WTC11 (cell line): Measurements from ENCODE around the gene PEX7. TPM values are rescaled to one million over a fixed set of nuclear protein-coding genes. Genes with fewer than 3 reads are reported as not detected.

Experiments
- ATAC-seq: fragments of 200-7000 bp; cut with Tn5 transposase; 2 replicates; pipeline ENCODE4 v1.10.0; 2021; ENCODE audit warnings: mild to moderate bottlenecking, moderate library complexity
- CTCF ChIA-PET: fragments of 300-600 bp; sonication (Branson Sonifier 250); formaldehyde crosslinking; loops from one replicate; lab custom pipeline; 2021; ENCODE audit warnings: antibody characterized with exemption; lab: Charles Lee
- POLR2A ChIA-PET: fragments of 350-600 bp; sonication (Branson Sonifier 250); formaldehyde crosslinking; loops from one replicate; lab custom pipeline; 2021; ENCODE audit warnings: antibody characterized with exemption; lab: Charles Lee
- DNase-seq: peaks from one replicate; pipeline ENCODE4 v3.0.0; 2021; ENCODE audit warnings: low spot score
- H3K27ac Mint-ChIP-seq: 2 replicates; pipeline ENCODE4 v1.8.0; 2021; ENCODE audit warnings: mixed read lengths
- H3K27me3 Mint-ChIP-seq: 2 replicates; pipeline ENCODE4 v1.8.0; 2021; ENCODE audit warnings: low read depth, mild to moderate bottlenecking, moderate library complexity, mixed read lengths
- H3K36me3 Mint-ChIP-seq: 2 replicates; pipeline ENCODE4 v1.8.0; 2021; ENCODE audit warnings: mixed read lengths
- H3K4me1 Mint-ChIP-seq: 2 replicates; pipeline ENCODE4 v1.8.0; 2022; ENCODE audit warnings: mixed read lengths
- H3K4me3 Mint-ChIP-seq: 2 replicates; pipeline ENCODE4 v1.8.0; 2021; ENCODE audit warnings: mild to moderate bottlenecking, moderate library complexity, mixed read lengths
- H3K9me3 Mint-ChIP-seq: 2 replicates; pipeline ENCODE4 v1.8.0; 2021; ENCODE audit warnings: mixed read lengths
- ATF1 ChIP-seq: sonication (generic); formaldehyde crosslinking; IDR thresholded peaks from 2 replicates; pipeline ENCODE4 v1.8.1; 2023; ENCODE audit warnings: mild to moderate bottlenecking, moderate library complexity, missing genetic modification reagents
- CREM ChIP-seq: sonication (generic); formaldehyde crosslinking; IDR thresholded peaks from 2 replicates; pipeline ENCODE4 v1.8.1; 2022; ENCODE audit warnings: mild to moderate bottlenecking, missing genetic modification reagents, moderate library complexity
- EMX1 ChIP-seq: fragments of 250-450 bp; sonication (Bioruptor Pico); IDR thresholded peaks from 2 replicates; pipeline ENCODE4 v1.8.0; 2021; ENCODE audit warnings: mild to moderate bottlenecking
- FOXP1 ChIP-seq: sonication (generic); formaldehyde crosslinking; IDR thresholded peaks from 2 replicates; pipeline ENCODE4 v1.8.0; 2022; ENCODE audit warnings: missing genetic modification reagents, mild to moderate bottlenecking, moderate library complexity, borderline replicate concordance
- FOXP4 ChIP-seq: sonication (generic); formaldehyde crosslinking; IDR thresholded peaks from 2 replicates; pipeline ENCODE4 v1.8.0; 2022; ENCODE audit warnings: mild to moderate bottlenecking, missing genetic modification reagents
- HMGXB4 ChIP-seq: sonication (generic); formaldehyde crosslinking; IDR thresholded peaks from 2 replicates; pipeline ENCODE4 v1.8.1; 2023; ENCODE audit warnings: mild to moderate bottlenecking, moderate library complexity, missing genetic modification reagents
- KAT7 ChIP-seq: sonication (generic); formaldehyde crosslinking; IDR thresholded peaks from 2 replicates; pipeline ENCODE4 v1.8.1; 2023; ENCODE audit warnings: missing genetic modification reagents, mild to moderate bottlenecking, borderline replicate concordance
- MXD4 ChIP-seq: fragments of 250-450 bp; sonication (Bioruptor Pico); IDR thresholded peaks from 2 replicates; pipeline ENCODE4 v1.8.0; 2021; ENCODE audit warnings: mild to moderate bottlenecking, moderate library complexity, borderline replicate concordance
- NR1H2 ChIP-seq: sonication (generic); formaldehyde crosslinking; IDR thresholded peaks from 2 replicates; pipeline ENCODE4 v1.9.0; 2021; ENCODE audit warnings: mild to moderate bottlenecking, moderate library complexity, missing genetic modification reagents
- NR3C1 ChIP-seq: sonication (generic); formaldehyde crosslinking; conservative IDR thresholded peaks from 2 replicates; pipeline ENCODE4 v1.8.1; 2023; ENCODE audit warnings: low read depth, mild to moderate bottlenecking, missing genetic modification reagents
- PRDM15 ChIP-seq: sonication (generic); formaldehyde crosslinking; IDR thresholded peaks from 2 replicates; pipeline ENCODE4 v1.8.0; 2022; ENCODE audit warnings: missing genetic modification reagents
- PRRX2 ChIP-seq: fragments of 250-450 bp; sonication (Bioruptor Pico); IDR thresholded peaks from 2 replicates; pipeline ENCODE4 v1.8.0; 2021; ENCODE audit warnings: mild to moderate bottlenecking
- RORB ChIP-seq: fragments of 250-450 bp; sonication (Bioruptor Pico); IDR thresholded peaks from 2 replicates; pipeline ENCODE4 v1.9.0; 2021; ENCODE audit warnings: mild to moderate bottlenecking
- SP1 ChIP-seq: sonication (generic); formaldehyde crosslinking; conservative IDR thresholded peaks from 2 replicates; pipeline ENCODE4 v1.8.1; 2022; ENCODE audit warnings: missing genetic modification reagents
- TCF7 ChIP-seq: sonication (generic); formaldehyde crosslinking; IDR thresholded peaks from 2 replicates; pipeline ENCODE4 v1.8.0; 2022; ENCODE audit warnings: mild to moderate bottlenecking, low read depth, missing genetic modification reagents, moderate library complexity
- TEAD1 ChIP-seq: sonication (generic); formaldehyde crosslinking; IDR thresholded peaks from 2 replicates; pipeline ENCODE4 v1.8.0; 2022; ENCODE audit warnings: mild to moderate bottlenecking, missing genetic modification reagents
- TP53 ChIP-seq: sonication (generic); formaldehyde crosslinking; IDR thresholded peaks from 2 replicates; pipeline ENCODE4 v1.8.1; 2023; ENCODE audit warnings: mild to moderate bottlenecking, missing genetic modification reagents
- USF2 ChIP-seq: sonication (generic); formaldehyde crosslinking; IDR thresholded peaks from 2 replicates; pipeline ENCODE4 v1.8.1; 2023; ENCODE audit warnings: mild to moderate bottlenecking, missing genetic modification reagents, moderate library complexity
- ZBTB21 ChIP-seq: sonication (generic); formaldehyde crosslinking; IDR thresholded peaks from 2 replicates; pipeline ENCODE4 v1.8.1; 2023; ENCODE audit warnings: mild to moderate bottlenecking, missing genetic modification reagents, borderline replicate concordance
- ZNF263 ChIP-seq: sonication (generic); formaldehyde crosslinking; IDR thresholded peaks from 2 replicates; pipeline ENCODE4 v1.8.1; 2022; ENCODE audit warnings: low read depth, mild to moderate bottlenecking, moderate library complexity, missing genetic modification reagents
- total RNA-seq: library from RNA; stranded (reverse); gene quantifications from 3 replicates; pipeline ENCODE4 v1.2.3, GENCODE V29; 2021

The PEX7 gene
- total RNA-seq, 1 experiment from 2014 or later, result 9.8 TPM

GRCh38 chr6:136880748-136881460, 58.5 kb downstream of the PEX7 start:
- peaks cover 13% of the 10 kb centered on the region for H3K4me1 Mint-ChIP-seq
- no peak overlapping the region for H3K4me3 Mint-ChIP-seq
- H3K36me3 Mint-ChIP-seq, result peaks cover 10% of the 10 kb centered on the region
- no peak for DNase-seq
- ChIA-PET POLR2A (interaction anchor here (0.6 kb wide), 1 partner anchor 56 kb away, joined by 3 read pairs; no protein-coding TSS in a partner anchor), CTCF (no interaction called here)
- H3K27me3 Mint-ChIP-seq, result no peaks in the 10 kb centered on the region
- H3K27ac Mint-ChIP-seq, result no peak overlapping the region
- peaks cover 13% of the 10 kb centered on the region for H3K9me3 Mint-ChIP-seq
- TF ChIP-seq CREM (CRISPR knock-in tag), result no peak
- TF ChIP-seq EMX1 (CRISPR knock-in tag), result no peak
- TF ChIP-seq TP53 (CRISPR knock-in tag), result no peak
- no peak for TF ChIP-seq PRDM15
- TF ChIP-seq SP1 (CRISPR knock-in tag), result no peak
- TF ChIP-seq KAT7, result no peak
- ATAC-seq, result peak; percentile 44; the same call in 1 of the 2 replicates

GRCh38 chr6:136886091-136886490, 63.7 kb downstream of the PEX7 start:
- ATAC-seq, result no peak
- Mint-ChIP-seq H3K27me3 (no peaks in the 10 kb centered on the region), H3K36me3 (no peaks in the 10 kb centered on the region), H3K27ac (no peak overlapping the region), H3K4me3 (no peak overlapping the region), H3K4me1 (peaks cover 7% of the 10 kb centered on the region), H3K9me3 (no peaks in the 10 kb centered on the region)
- POLR2A ChIA-PET, result no interaction called here
- DNase-seq, result no peak
- TF ChIP-seq MXD4 (no peak), FOXP1 (CRISPR knock-in tag) (no peak), FOXP4 (CRISPR knock-in tag) (no peak), RORB (CRISPR knock-in tag) (no peak), TCF7 (CRISPR knock-in tag) (no peak), USF2 (CRISPR knock-in tag) (no peak), TEAD1 (CRISPR knock-in tag) (no peak), NR1H2 (CRISPR knock-in tag) (no peak), HMGXB4 (CRISPR knock-in tag) (no peak), PRRX2 (CRISPR knock-in tag) (no peak), ZNF263 (CRISPR knock-in tag) (no peak), NR3C1 (CRISPR knock-in tag) (no peak), ZBTB21 (no peak), KAT7 (no peak), ATF1 (CRISPR knock-in tag) (no peak)
- CTCF ChIA-PET, result no interaction called here
